Ascending aorta (tissue), 2 donors: ENCODE measurements around the gene RNF167. TPM values are rescaled to one million over a fixed set of nuclear protein-coding genes. Genes with fewer than 3 reads are reported as not detected.

Experiments
- DNase-seq, 2 donors: peaks; one replicate each; pipeline ENCODE4 v3.0.0-alpha.2; 2019; ENCODE audit warnings: low spot score in 2 of 2
- H3K27ac ChIP-seq, 2 donors: fragments of 200-600 bp; sonication (generic); one replicate each; pipeline ENCODE4 v1.5.1; 2016 to 2017; ENCODE audit warnings: mild to moderate bottlenecking in 1 of 2
- H3K27me3 ChIP-seq: fragments of 200-600 bp; sonication (generic); one replicate; pipeline ENCODE4 v1.5.1; 2017
- H3K36me3 ChIP-seq, 2 donors: fragments of 200-600 bp; sonication (generic); one replicate each; pipeline ENCODE4 v1.5.1; 2016
- H3K4me1 ChIP-seq, 2 donors: fragments of 200-600 bp; sonication (generic); one replicate each; pipeline ENCODE4 v1.5.1; 2016 to 2017; ENCODE audit warnings: mild to moderate bottlenecking in 1 of 2
- H3K4me3 ChIP-seq, 2 donors: fragments of 200-600 bp; sonication (generic); one replicate each; pipeline ENCODE4 v1.5.1; 2016 to 2017; ENCODE audit warnings: mild to moderate bottlenecking in 1 of 2
- H3K9me3 ChIP-seq, 2 donors: fragments of 200-600 bp; sonication (generic); one replicate each; pipeline ENCODE4 v1.5.1; 2016
- CTCF ChIP-seq, 3 experiments: fragments of 200-600 bp in 2 of 3; fragments of 450-650 bp in 1 of 3; sonication (generic) in 2 of 3; IDR thresholded peaks; one replicate each; pipeline ENCODE4 v1.5.1; 2016 to 2019; ENCODE audit warnings: antibody characterized with exemption in 3 of 3, mild to moderate bottlenecking in 1 of 3, moderate library complexity in 1 of 3
- intact Hi-C: fragments of 100-400 bp; cut with DNase I; formaldehyde crosslinking; loops from one replicate; pipeline ENCODE4 v1.15.1; 2023
- total RNA-seq: library from RNA; depleted of rRNA; stranded (reverse); fragments of >200 nt; gene quantifications from one replicate; pipeline ENCODE4 v1.1.0, GENCODE V29; 2016

The RNF167 gene
- total RNA-seq, 1 donor from 2014 or later = 164 TPM

- Histone ChIP-seq H3K36me3 (peaks cover 22 to 24% of the 10 kb centered on the region in 2 donors), H3K9me3 (no peaks in the 10 kb centered on the region), H3K4me3 (peak overlapping the region; percentile 86 to 91), H3K27ac (peak overlapping the region; percentile 91 to 95), H3K27me3 (no peaks in the 10 kb centered on the region), H3K4me1 (peaks cover 0 to 22% of the 10 kb centered on the region in 2 donors)
- intact Hi-C loops = loop anchor here (5.0 kb wide), 2 partner anchors 44 to 79 kb away; partner anchors contain the start of genes RNF167 and SLC25A11
- no peak for DNase-seq
- no peak for TF ChIP-seq CTCF (IDR thresholded peaks at IDR 0.05)
These were observed 46.3 kb downstream of the RNF167 start for GRCh38 chr17:4986403-4986802.

GRCh38 chr17:4986951-4987766 lies 47.1 kb downstream of the RNF167 start, which contains the start of gene CAMTA2:
Gene CAMTA2, minus strand, starts transcription at chr17:4987675. Its CDS starts 1,453 bp downstream, at chr17:4986222.
- Histone ChIP-seq H3K36me3 (peaks cover 18 to 19% of the 10 kb centered on the region in 2 donors), H3K27me3 (no peaks in the 10 kb centered on the region), H3K9me3 (no peaks in the 10 kb centered on the region), H3K4me1 (peaks cover 0 to 22% of the 10 kb centered on the region in 2 donors), H3K4me3 (peak within 1 kb of the TSS; percentile 86 to 91), H3K27ac (peak within 1 kb of the TSS; percentile 91 to 95)
- peak; percentile 62 to 95 for DNase-seq
- intact Hi-C loops = loop anchor here (5.0 kb wide), 2 partner anchors 45 to 80 kb away; partner anchors contain the start of genes RNF167 and SLC25A11
- peak; percentile 80 to 91 (median 87) for TF ChIP-seq CTCF (IDR thresholded peaks at IDR 0.05)

- intact Hi-C loops = loop anchor here (1.0 to 5.0 kb wide), 3 partner anchors 9 to 81 kb away; partner anchors contain the start of genes INCA1, KIF1C, RNF167 and SLC25A11
- Histone ChIP-seq H3K4me1 (peaks cover 0 to 22% of the 10 kb centered on the region in 2 donors), H3K4me3 (peak overlapping the region; percentile 86 to 91), H3K27ac (peak overlapping the region; percentile 91 to 95), H3K27me3 (no peaks in the 10 kb centered on the region), H3K9me3 (no peaks in the 10 kb centered on the region), H3K36me3 (peaks cover 11% of the 10 kb centered on the region in 2 donors)
- no peak for DNase-seq
- no peak for TF ChIP-seq CTCF (IDR thresholded peaks at IDR 0.05)
These were observed 47.9 kb downstream of the RNF167 start for GRCh38 chr17:4987767-4988567.

GRCh38 chr17:4994081-4994595 lies 54.1 kb downstream of the RNF167 start:
- Histone ChIP-seq H3K4me3 (no peak overlapping the region), H3K4me1 (peaks cover 5 to 6% of the 10 kb centered on the region in 2 donors)
- no peak for TF ChIP-seq CTCF (IDR thresholded peaks at IDR 0.05)

More at GRCh38 chr17:4994081-4994595, 54.1 kb downstream of the RNF167 start:
- no peak for DNase-seq
- no peaks in the 10 kb centered on the region for H3K27me3 ChIP-seq
- intact Hi-C loops = no loop called here
- no peak overlapping the region for H3K27ac ChIP-seq
- no peaks in the 10 kb centered on the region for H3K9me3 ChIP-seq
- no peaks in the 10 kb centered on the region for H3K36me3 ChIP-seq

Other genes with a start within 250 kb of the RNF167 start
- gene PELP1, start 236.1 kb upstream of the RNF167 start, total RNA-seq = 22.8 TPM
- 43.4 TPM for gene ARRB2, start 229.6 kb upstream of the RNF167 start, total RNA-seq
- gene MED11, start 208.8 kb upstream of the RNF167 start, total RNA-seq = 10.9 TPM
- not detected for gene ZMYND15, start 200.4 kb upstream of the RNF167 start, total RNA-seq
- 12.5 TPM for gene CXCL16, start 200.3 kb upstream of the RNF167 start, total RNA-seq
- not detected for gene TM4SF5, start 168.4 kb upstream of the RNF167 start, total RNA-seq
- gene VMO1, start 153.9 kb upstream of the RNF167 start, total RNA-seq = not detected
- not detected for gene GLTPD2, start 151.3 kb upstream of the RNF167 start, total RNA-seq
- gene PSMB6, start 144.1 kb upstream of the RNF167 start, total RNA-seq = 160 TPM
- 64.5 TPM for gene PLD2, start 133.1 kb upstream of the RNF167 start, total RNA-seq
- gene MINK1, start 106.9 kb upstream of the RNF167 start, total RNA-seq = 45.6 TPM
- gene C17orf107, start 40.7 kb upstream of the RNF167 start, total RNA-seq = not detected
- not detected for gene CHRNE, start 37.2 kb upstream of the RNF167 start, total RNA-seq
- gene GP1BA, start 8.0 kb upstream of the RNF167 start, total RNA-seq = not detected
- gene SLC25A11, start 222 bp upstream of the RNF167 start, total RNA-seq = 56.2 TPM
- gene PFN1, start 8.3 kb downstream of the RNF167 start, total RNA-seq = 1,046 TPM
- gene ENO3, start 10.9 kb downstream of the RNF167 start, total RNA-seq = not detected
- 4.9 TPM for gene SPAG7, start 27.5 kb downstream of the RNF167 start, total RNA-seq
- 72.1 TPM for gene CAMTA2, start 47.4 kb downstream of the RNF167 start, total RNA-seq
- not detected for gene INCA1, start 57.3 kb downstream of the RNF167 start, total RNA-seq
- gene KIF1C, start 57.7 kb downstream of the RNF167 start, total RNA-seq = 94.0 TPM
- not detected for gene SLC52A1, start 95.2 kb downstream of the RNF167 start, total RNA-seq
- gene ZFP3, start 138.2 kb downstream of the RNF167 start, total RNA-seq = 0.21 TPM
- gene ZNF232, start 171.6 kb downstream of the RNF167 start, total RNA-seq = 2.3 TPM
- gene USP6, start 175.8 kb downstream of the RNF167 start, total RNA-seq = 0.11 TPM